Islet of Langerhans (tissue), 1 donor: Measurements from ENCODE around the gene ARHGAP24.
"Not testable (repeated sequence)": the region's sequence is repeated elsewhere in the genome, so short reads cannot be mapped to it uniquely, and the experiment has no call there.

ENCODE experiments used
- FAIRE-seq: peaks from one replicate; lab custom pipeline; 2011; peaks lifted over from hg19 to GRCh38; lab: Jason Lieb, UNC

ARHGAP24 gene

GRCh38 chr4:85864259-85865205 is 389.6 kb downstream of the ARHGAP24 start:
- peak; percentile 17 for FAIRE-seq

GRCh38 chr4:85865256-85865655 is 390.3 kb downstream of the ARHGAP24 start:
- FAIRE-seq = no peak

- no peak for FAIRE-seq
Measured at GRCh38 chr4:85866508-85866907, 391.6 kb downstream of the ARHGAP24 start.

GRCh38 chr4:85867271-85867670 is 392.3 kb downstream of the ARHGAP24 start:
- FAIRE-seq = no peak

- FAIRE-seq = no peak
Measured at GRCh38 chr4:85869181-85869580, 394.2 kb downstream of the ARHGAP24 start.

GRCh38 chr4:85870298-85871083 is 395.5 kb downstream of the ARHGAP24 start:
- peak; percentile 9 for FAIRE-seq

- FAIRE-seq = no peak
Measured at GRCh38 chr4:85873566-85873965, 398.6 kb downstream of the ARHGAP24 start.

- FAIRE-seq = no peak
Measured at GRCh38 chr4:85879518-85879917, 404.6 kb downstream of the ARHGAP24 start.

GRCh38 chr4:85883180-85883579 is 408.2 kb downstream of the ARHGAP24 start:
- no peak for FAIRE-seq

GRCh38 chr4:85884251-85884650 is 409.3 kb downstream of the ARHGAP24 start:
- no peak for FAIRE-seq

- peak; percentile 71 for FAIRE-seq
Measured at GRCh38 chr4:85886665-85887064, 411.7 kb downstream of the ARHGAP24 start.

- no peak for FAIRE-seq
Measured at GRCh38 chr4:85889314-85889713, 414.4 kb downstream of the ARHGAP24 start.

GRCh38 chr4:85895755-85896154 is 420.8 kb downstream of the ARHGAP24 start:
- FAIRE-seq = peak; percentile 43

GRCh38 chr4:85898231-85898630 is 423.3 kb downstream of the ARHGAP24 start:
- FAIRE-seq = no peak

GRCh38 chr4:85901500-85901899 is 426.6 kb downstream of the ARHGAP24 start:
- no peak for FAIRE-seq

GRCh38 chr4:85902647-85903046 is 427.7 kb downstream of the ARHGAP24 start:
- FAIRE-seq = not testable (repeated sequence)

- peak; percentile 85 for FAIRE-seq
Measured at GRCh38 chr4:85905761-85906160, 430.8 kb downstream of the ARHGAP24 start.

- peak; percentile 79 for FAIRE-seq
Measured at GRCh38 chr4:85907001-85907400, 432.1 kb downstream of the ARHGAP24 start.

- no peak for FAIRE-seq
Measured at GRCh38 chr4:85909851-85910250, 434.9 kb downstream of the ARHGAP24 start.

GRCh38 chr4:85910985-85911384 is 436.0 kb downstream of the ARHGAP24 start:
- no peak for FAIRE-seq

GRCh38 chr4:85913931-85914694 is 439.2 kb downstream of the ARHGAP24 start:
- no peak for FAIRE-seq

GRCh38 chr4:85915570-85915969 is 440.6 kb downstream of the ARHGAP24 start:
- not testable (repeated sequence) for FAIRE-seq
